Upper lobe of left lung (tissue), 4 donors: ENCODE data around the gene EDEM2.

Experiments used
- CTCF ChIP-seq, 6 experiments: fragments of 450-650 bp in 4 of 6; fragments of 200-600 bp in 2 of 6; sonication (generic) in 2 of 6; IDR thresholded peaks; one replicate each; pipeline ENCODE4 v1.5.1; 2016 to 2019; ENCODE audit warnings: antibody characterized with exemption in 6 of 6
- POLR2A ChIP-seq, 4 donors: fragments of 450-650 bp; IDR thresholded peaks; one replicate each; pipeline ENCODE4 v1.5.1; 2016 to 2017; ENCODE audit warnings: antibody characterized with exemption in 4 of 4, mild to moderate bottlenecking in 2 of 4
- POLR2AphosphoS5 ChIP-seq, 2 donors: sonication (generic); formaldehyde crosslinking; IDR thresholded peaks; one replicate each; pipeline ENCODE4 v1.5.1; 2017; ENCODE audit warnings: antibody characterized with exemption in 2 of 2

GRCh38 chr20:35085477-35086225 lies 61.5 kb downstream of the EDEM2 start:
- no peak for TF ChIP-seq CTCF (IDR thresholded peaks at IDR 0.05)
- no peak for TF ChIP-seq POLR2A (IDR thresholded peaks at IDR 0.05)
- no peak for TF ChIP-seq POLR2AphosphoS5 (IDR thresholded peaks at IDR 0.05)
